Neural progenitor cell (in vitro differentiated cells): ENCODE measurements around the gene PCSK1N. TPM values are rescaled to one million over a fixed set of nuclear protein-coding genes. Genes with fewer than 3 reads are reported as not detected.

ENCODE experiments used
- DNase-seq: peaks from one replicate; pipeline ENCODE4 v3.0.0-alpha.2; 2016; ENCODE audit warnings: low spot score
- H2AFZ ChIP-seq: fragments of 200-600 bp; sonication (generic); replicated peaks from 2 replicates; pipeline ENCODE4 v1.6.1; 2016; ENCODE audit warnings: antibody characterized with exemption
- H3F3A ChIP-seq: fragments of 200-600 bp; sonication (generic); 2 replicates; pipeline ENCODE4 v1.6.1; 2016; ENCODE audit warnings: antibody characterized with exemption, low read depth
- H3K27ac ChIP-seq: fragments of 200-600 bp; sonication (generic); 2 replicates; pipeline ENCODE4 v1.5.1; 2016; ENCODE audit warnings: mild to moderate bottlenecking
- H3K27me3 ChIP-seq: fragments of 200-600 bp; sonication (generic); 2 replicates; pipeline ENCODE4 v1.6.1; 2016; ENCODE audit warnings: mild to moderate bottlenecking, moderate library complexity
- H3K36me3 ChIP-seq: fragments of 200-600 bp; sonication (generic); 2 replicates; pipeline ENCODE4 v1.5.1; 2016
- H3K4me1 ChIP-seq: fragments of 200-600 bp; sonication (generic); 2 replicates; pipeline ENCODE4 v1.6.1; 2016; ENCODE audit warnings: mixed run types
- H3K4me2 ChIP-seq: fragments of 200-600 bp; sonication (generic); 2 replicates; pipeline ENCODE4 v1.6.1; 2016
- H3K4me3 ChIP-seq: fragments of 200-600 bp; sonication (generic); 2 replicates; pipeline ENCODE4 v1.5.1; 2016
- H3K79me2 ChIP-seq: fragments of 200-600 bp; sonication (generic); 2 replicates; pipeline ENCODE4 v1.6.1; 2016; ENCODE audit warnings: low read depth
- H3K9ac ChIP-seq: fragments of 200-600 bp; sonication (generic); 2 replicates; pipeline ENCODE4 v1.6.1; 2016
- H3K9me3 ChIP-seq: fragments of 200-600 bp; sonication (generic); 2 replicates; pipeline ENCODE4 v1.5.1; 2016; ENCODE audit warnings: low read depth
- H4K20me1 ChIP-seq: fragments of 200-600 bp; sonication (generic); 2 replicates; pipeline ENCODE4 v1.6.1; 2016; ENCODE audit warnings: low read depth
- H3K27ac Mint-ChIP-seq: 3 replicates; pipeline ENCODE4 v1.8.0; 2021; ENCODE audit warnings: mixed read lengths
- H3K27me3 Mint-ChIP-seq: 2 replicates; pipeline ENCODE4 v1.8.0; 2022; ENCODE audit warnings: low read depth, mild to moderate bottlenecking, inconsistent platforms, moderate library complexity, mixed read lengths; ENCODE audit not compliant: insufficient read depth
- H3K36me3 Mint-ChIP-seq: 3 replicates; pipeline ENCODE4 v1.8.0; 2021; ENCODE audit warnings: mixed read lengths
- H3K4me1 Mint-ChIP-seq: 3 replicates; pipeline ENCODE4 v1.8.0; 2021; ENCODE audit warnings: mixed read lengths
- H3K4me3 Mint-ChIP-seq: 3 replicates; pipeline ENCODE4 v1.8.0; 2021; ENCODE audit warnings: mild to moderate bottlenecking, moderate library complexity, mixed read lengths
- H3K9me3 Mint-ChIP-seq: 3 replicates; pipeline ENCODE4 v1.8.0; 2020; ENCODE audit warnings: mixed read lengths
- EZH2 ChIP-seq: fragments of 200-600 bp; sonication (generic); IDR thresholded peaks from 2 replicates; pipeline ENCODE4 v1.6.1; 2017; ENCODE audit warnings: antibody characterized with exemption, mild to moderate bottlenecking, moderate library complexity
- EZH2phosphoT487 ChIP-seq: fragments of 200-600 bp; sonication (generic); IDR thresholded peaks from 2 replicates; pipeline ENCODE4 v1.6.1; 2017; ENCODE audit warnings: antibody characterized with exemption
- total RNA-seq: library from RNA; depleted of rRNA; stranded (reverse); fragments of >200 nt; gene quantifications from 2 replicates; pipeline ENCODE4 v1.2.3, GENCODE V29; 2015; ENCODE audit warnings: low replicate concordance
- TF ChIP-seq, protein P1 (sequence below): fragments of 200-600 bp; sonication (generic); IDR thresholded peaks from 2 replicates; pipeline ENCODE4 v1.5.1; 2017; ENCODE audit warnings: antibody characterized with exemption, mild to moderate bottlenecking

PCSK1N gene
- total RNA-seq, 1 donor from 2014 or later: not detected

DNA sequence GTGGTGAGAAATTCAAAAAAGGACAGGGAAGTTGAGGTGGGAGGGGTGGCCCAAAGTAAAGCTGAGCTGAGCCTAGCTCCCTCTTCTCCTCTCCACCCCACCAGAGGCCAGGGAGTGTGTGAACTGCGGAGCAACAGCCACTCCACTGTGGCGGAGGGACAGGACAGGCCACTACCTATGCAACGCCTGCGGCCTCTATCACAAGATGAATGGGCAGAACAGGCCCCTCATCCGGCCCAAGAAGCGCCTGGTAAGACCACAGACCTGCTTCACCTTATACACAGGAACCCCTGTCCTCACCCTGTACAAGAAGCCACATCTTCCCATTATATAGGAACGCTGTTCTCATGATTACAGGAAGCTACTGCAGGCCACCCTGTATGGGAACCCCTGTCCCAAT is 43.2 kb downstream of the PCSK1N start:
- TF ChIP-seq EZH2phosphoT487: no peak
- TF ChIP-seq, protein P1, sequence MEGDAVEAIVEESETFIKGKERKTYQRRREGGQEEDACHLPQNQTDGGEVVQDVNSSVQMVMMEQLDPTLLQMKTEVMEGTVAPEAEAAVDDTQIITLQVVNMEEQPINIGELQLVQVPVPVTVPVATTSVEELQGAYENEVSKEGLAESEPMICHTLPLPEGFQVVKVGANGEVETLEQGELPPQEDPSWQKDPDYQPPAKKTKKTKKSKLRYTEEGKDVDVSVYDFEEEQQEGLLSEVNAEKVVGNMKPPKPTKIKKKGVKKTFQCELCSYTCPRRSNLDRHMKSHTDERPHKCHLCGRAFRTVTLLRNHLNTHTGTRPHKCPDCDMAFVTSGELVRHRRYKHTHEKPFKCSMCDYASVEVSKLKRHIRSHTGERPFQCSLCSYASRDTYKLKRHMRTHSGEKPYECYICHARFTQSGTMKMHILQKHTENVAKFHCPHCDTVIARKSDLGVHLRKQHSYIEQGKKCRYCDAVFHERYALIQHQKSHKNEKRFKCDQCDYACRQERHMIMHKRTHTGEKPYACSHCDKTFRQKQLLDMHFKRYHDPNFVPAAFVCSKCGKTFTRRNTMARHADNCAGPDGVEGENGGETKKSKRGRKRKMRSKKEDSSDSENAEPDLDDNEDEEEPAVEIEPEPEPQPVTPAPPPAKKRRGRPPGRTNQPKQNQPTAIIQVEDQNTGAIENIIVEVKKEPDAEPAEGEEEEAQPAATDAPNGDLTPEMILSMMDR: no peak
- no peak for TF ChIP-seq EZH2
- Histone ChIP-seq H3K4me2 (no peak overlapping the region), H3K36me3 (no peaks in the 10 kb centered on the region), H3K4me1 (no peaks in the 10 kb centered on the region), H3F3A (no peaks in the 10 kb centered on the region), H3K9ac (no peak overlapping the region), H3K27ac (no peak overlapping the region), H3K27me3 (no peaks in the 10 kb centered on the region), H2AFZ (no peak overlapping the region), H4K20me1 (no peaks in the 10 kb centered on the region), H3K9me3 (no peaks in the 10 kb centered on the region), H3K79me2 (no peaks in the 10 kb centered on the region), H3K4me3 (no peak overlapping the region)
- Mint-ChIP-seq H3K4me3 (no peak overlapping the region), H3K9me3 (peaks cover 10% of the 10 kb centered on the region), H3K4me1 (peaks cover 5% of the 10 kb centered on the region), H3K27ac (no peak overlapping the region), H3K27me3 (peaks cover 12% of the 10 kb centered on the region), H3K36me3 (no peaks in the 10 kb centered on the region)
- DNase-seq: no peak

DNA sequence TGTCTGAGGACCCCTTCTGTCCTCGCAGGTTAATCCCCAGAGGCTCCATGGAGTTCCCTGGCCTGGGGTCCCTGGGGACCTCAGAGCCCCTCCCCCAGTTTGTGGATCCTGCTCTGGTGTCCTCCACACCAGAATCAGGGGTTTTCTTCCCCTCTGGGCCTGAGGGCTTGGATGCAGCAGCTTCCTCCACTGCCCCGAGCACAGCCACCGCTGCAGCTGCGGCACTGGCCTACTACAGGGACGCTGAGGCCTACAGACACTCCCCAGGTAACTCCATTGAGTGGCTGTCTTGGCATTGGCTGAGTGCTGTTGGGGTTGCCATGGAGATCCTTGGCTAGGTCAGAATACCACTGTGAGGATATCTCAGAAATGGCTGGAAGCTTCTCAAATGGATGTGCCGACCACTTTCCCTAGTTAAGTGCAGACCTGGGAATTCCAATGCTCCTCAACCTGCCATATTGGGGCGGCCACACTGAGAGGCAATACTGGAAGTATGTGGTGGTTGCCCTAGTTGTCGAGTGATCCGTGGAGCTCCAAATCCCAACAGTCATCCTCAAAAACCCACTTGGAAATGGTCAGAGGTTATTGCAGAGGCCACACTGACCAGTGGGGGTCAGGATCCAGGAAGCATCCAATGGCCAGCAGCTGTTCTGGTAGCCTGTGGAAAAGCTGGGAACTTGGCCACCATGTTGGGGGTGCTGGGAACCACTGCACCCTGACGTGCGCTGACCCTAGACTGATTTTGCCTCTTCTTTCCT is 44.2 kb downstream of the PCSK1N start:
- DNase-seq: no peak
- Histone ChIP-seq H3K27me3 (no peaks in the 10 kb centered on the region), H2AFZ (no peak overlapping the region), H3F3A (no peaks in the 10 kb centered on the region), H3K4me2 (no peak overlapping the region), H3K27ac (no peak overlapping the region), H3K9ac (no peak overlapping the region), H4K20me1 (no peaks in the 10 kb centered on the region), H3K79me2 (no peaks in the 10 kb centered on the region), H3K36me3 (no peaks in the 10 kb centered on the region), H3K4me1 (no peaks in the 10 kb centered on the region), H3K9me3 (no peaks in the 10 kb centered on the region), H3K4me3 (no peak overlapping the region)
- Mint-ChIP-seq H3K27ac (no peak overlapping the region), H3K4me1 (peaks cover 5% of the 10 kb centered on the region), H3K27me3 (peaks cover 10% of the 10 kb centered on the region), H3K4me3 (no peak overlapping the region), H3K36me3 (no peaks in the 10 kb centered on the region), H3K9me3 (peaks cover 15% of the 10 kb centered on the region)
- TF ChIP-seq, protein P1: no peak

DNA sequence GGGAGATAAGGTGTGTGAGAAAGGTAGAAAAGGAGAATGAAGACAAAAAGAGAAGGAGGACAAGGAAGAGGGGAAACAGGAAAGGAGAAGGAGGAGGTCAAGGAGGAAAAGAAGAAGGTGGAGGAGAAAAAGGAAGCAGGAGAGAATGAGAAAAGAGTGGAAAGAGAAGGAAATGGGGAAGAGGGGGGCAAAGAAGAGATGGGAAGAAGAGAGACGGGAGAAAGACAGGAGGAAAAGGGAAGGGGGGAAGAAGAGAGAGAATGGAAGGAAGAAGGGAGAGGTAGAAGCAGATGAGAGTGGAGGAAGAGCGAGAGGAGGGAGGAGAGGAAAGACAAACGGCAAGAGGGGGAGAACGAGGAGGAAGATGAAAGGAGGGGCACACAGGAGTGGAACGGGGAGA is 44.9 kb downstream of the PCSK1N start:
- DNase-seq: no peak
- Histone ChIP-seq H3K36me3 (no peaks in the 10 kb centered on the region), H3K4me1 (no peaks in the 10 kb centered on the region), H3F3A (no peaks in the 10 kb centered on the region), H3K4me3 (no peak overlapping the region), H3K9ac (no peak overlapping the region), H3K27ac (no peak overlapping the region), H3K4me2 (no peak overlapping the region), H2AFZ (no peak overlapping the region), H3K9me3 (no peaks in the 10 kb centered on the region), H3K27me3 (no peaks in the 10 kb centered on the region), H3K79me2 (no peaks in the 10 kb centered on the region), H4K20me1 (no peaks in the 10 kb centered on the region)
- Mint-ChIP-seq H3K27ac (no peak overlapping the region), H3K4me1 (peaks cover 5% of the 10 kb centered on the region), H3K9me3 (peaks cover 16% of the 10 kb centered on the region), H3K36me3 (no peaks in the 10 kb centered on the region), H3K27me3 (peaks cover 8% of the 10 kb centered on the region), H3K4me3 (no peak overlapping the region)
- no peak for TF ChIP-seq EZH2phosphoT487
- no peak for TF ChIP-seq EZH2
- TF ChIP-seq, protein P1: no peak
